ENCODE measurements around the gene TRPC4.
A peak's percentile ranks its signal among the peaks of the same experiment; 100 is the strongest.
"Not testable (repeated sequence)": the region's sequence is repeated elsewhere in the genome, so short reads cannot be mapped to it uniquely, and the experiment has no call there.

The TRPC4 gene

DNA sequence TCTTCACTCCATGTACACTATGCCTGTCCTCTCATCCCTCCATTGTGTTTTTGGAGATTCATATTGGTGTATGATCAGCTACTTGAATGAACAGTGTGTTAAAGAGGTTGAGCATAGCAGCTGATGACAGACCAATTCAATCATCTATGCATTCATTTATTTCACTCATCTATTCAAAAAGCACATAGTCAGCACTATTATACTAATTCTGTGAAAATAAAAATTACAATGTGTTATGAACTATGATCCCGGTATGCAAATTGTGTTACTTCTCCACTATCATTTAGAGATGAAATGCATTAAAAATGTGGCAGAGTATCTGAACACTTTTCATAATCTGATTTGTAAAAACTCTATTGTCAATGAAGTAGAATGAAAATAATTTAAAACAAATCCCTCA, 5.9 kb downstream of the TRPC4 start:
- DNase-seq (ENCODE audit: low read depth) = no peak
- no peak overlapping the region for H3K4me3 ChIP-seq (replicated peaks; ENCODE audit: low read depth, low read length)
- TF ChIP-seq, protein P1, sequence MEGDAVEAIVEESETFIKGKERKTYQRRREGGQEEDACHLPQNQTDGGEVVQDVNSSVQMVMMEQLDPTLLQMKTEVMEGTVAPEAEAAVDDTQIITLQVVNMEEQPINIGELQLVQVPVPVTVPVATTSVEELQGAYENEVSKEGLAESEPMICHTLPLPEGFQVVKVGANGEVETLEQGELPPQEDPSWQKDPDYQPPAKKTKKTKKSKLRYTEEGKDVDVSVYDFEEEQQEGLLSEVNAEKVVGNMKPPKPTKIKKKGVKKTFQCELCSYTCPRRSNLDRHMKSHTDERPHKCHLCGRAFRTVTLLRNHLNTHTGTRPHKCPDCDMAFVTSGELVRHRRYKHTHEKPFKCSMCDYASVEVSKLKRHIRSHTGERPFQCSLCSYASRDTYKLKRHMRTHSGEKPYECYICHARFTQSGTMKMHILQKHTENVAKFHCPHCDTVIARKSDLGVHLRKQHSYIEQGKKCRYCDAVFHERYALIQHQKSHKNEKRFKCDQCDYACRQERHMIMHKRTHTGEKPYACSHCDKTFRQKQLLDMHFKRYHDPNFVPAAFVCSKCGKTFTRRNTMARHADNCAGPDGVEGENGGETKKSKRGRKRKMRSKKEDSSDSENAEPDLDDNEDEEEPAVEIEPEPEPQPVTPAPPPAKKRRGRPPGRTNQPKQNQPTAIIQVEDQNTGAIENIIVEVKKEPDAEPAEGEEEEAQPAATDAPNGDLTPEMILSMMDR (IDR thresholded peaks at IDR 0.05; ENCODE audit: low read length, missing control alignments) = no peak

DNA sequence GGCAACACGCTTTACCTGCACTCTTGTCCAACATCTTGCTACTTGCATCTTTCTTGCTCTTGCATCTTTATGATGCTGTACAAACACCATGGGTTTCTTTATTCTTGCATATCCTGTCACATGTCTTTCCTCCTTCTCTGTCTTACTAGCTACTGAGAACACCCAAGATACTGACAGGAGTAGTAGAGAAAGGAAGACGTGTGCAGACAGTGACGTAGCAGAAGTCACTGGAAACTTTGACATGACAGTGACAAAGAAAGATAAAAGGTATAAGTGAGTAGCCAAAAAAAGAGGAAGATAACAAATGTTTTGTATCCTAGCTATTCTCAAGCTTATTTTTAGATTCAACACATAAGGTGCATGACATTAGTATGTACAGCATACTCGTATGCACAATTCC, 34.2 kb downstream of the TRPC4 start:
- TF ChIP-seq, protein P1 (IDR thresholded peaks at IDR 0.05; ENCODE audit: low read length, missing control alignments) = no peak
- no peak overlapping the region for H3K4me3 ChIP-seq (replicated peaks; ENCODE audit: low read depth, low read length)
- DNase-seq (ENCODE audit: low read depth) = no peak

DNA sequence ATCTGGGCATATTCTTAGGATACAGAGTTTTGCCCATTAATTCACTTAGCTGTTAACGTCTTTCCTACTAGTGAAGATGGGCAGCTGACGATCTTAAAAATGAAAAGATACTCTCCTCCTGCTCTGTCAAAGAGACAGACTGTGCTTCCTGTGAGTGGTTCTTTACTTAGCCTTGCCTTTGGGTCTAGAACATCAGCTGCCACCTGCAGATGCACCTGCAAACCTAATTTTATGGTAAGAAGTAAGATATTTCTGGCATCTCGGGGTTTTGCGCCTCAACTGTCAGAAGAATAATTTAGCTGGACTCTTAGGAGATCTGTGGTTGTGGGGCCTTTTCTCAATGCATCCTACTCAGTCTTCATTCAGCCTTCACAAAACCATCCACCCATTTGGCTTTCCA, 36.2 kb downstream of the TRPC4 start:
- TF ChIP-seq, protein P1 (IDR thresholded peaks at IDR 0.05; ENCODE audit: low read length, missing control alignments) = no peak
- no peak for DNase-seq (ENCODE audit: low read depth)
- H3K4me3 ChIP-seq (replicated peaks; ENCODE audit: low read depth, low read length) = no peak overlapping the region

DNA sequence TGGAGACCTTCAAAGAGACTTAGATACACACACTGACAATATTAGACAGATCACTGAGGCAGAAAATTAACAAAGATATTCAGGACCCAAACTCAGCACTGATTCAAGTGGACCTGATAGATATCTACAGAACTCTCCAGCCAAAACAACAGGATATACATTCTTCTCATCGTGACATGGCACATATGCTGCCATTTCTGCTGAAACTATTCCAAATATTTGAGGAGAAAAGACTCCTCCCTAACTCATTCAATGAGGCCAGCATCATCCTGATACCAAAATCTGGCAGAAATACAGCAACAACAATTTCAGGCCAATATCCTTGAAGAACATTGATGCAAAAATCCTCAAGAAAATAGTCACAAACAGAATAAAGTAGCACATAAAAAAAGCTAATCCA, 53.3 kb downstream of the TRPC4 start:
- TF ChIP-seq, protein P1 (IDR thresholded peaks at IDR 0.05; ENCODE audit: low read length, missing control alignments) = no peak
- peak; percentile 18 for DNase-seq (ENCODE audit: low read depth)
- H3K4me3 ChIP-seq (replicated peaks; ENCODE audit: low read depth, low read length) = no peak overlapping the region

DNA sequence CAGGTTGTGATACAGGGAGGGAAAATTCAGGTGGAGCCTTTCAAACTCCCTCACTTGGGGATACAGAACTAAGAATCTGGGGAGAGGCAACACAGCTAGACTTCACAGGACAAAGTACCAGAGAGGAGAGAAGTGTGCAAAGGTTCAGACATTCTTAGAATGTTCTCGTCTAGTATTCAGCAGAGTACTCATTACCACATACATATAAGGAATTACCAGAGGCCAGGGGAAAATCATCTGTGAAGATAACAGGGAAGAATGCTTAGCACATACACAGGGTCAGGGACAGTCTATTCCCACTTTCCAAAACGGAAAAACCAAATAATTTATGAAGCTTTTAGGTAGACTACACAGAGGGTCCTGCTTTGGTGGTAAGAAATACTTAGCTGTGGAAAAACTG, 58.1 kb downstream of the TRPC4 start:
- H3K4me3 ChIP-seq (replicated peaks; ENCODE audit: low read depth, low read length) = no peak overlapping the region
- TF ChIP-seq, protein P1 (IDR thresholded peaks at IDR 0.05; ENCODE audit: low read length, missing control alignments) = no peak
- peak; percentile 35 for DNase-seq (ENCODE audit: low read depth)

DNA sequence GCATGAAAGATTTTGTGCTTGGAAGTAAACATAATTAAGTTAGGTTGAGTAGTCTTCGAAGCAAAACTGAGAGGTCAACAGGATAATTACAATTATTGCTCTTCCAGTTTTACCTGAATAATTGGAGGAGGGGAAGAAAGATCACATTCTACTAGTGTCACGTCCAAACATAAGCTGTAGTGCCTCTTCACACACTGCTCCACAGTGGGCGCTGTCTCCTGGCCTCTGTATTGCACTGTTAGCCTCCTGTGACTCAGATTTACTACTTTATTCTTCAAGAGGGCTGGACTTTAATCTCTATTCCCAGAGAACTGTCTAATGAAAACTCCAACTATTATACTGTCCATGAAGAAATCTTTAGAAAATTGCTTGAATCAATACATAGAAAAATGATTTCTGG, 62.9 kb downstream of the TRPC4 start:
- no peak for DNase-seq (ENCODE audit: low read depth)
- H3K4me3 ChIP-seq (replicated peaks; ENCODE audit: low read depth, low read length) = no peak overlapping the region
- TF ChIP-seq, protein P1 (IDR thresholded peaks at IDR 0.05; ENCODE audit: low read length, missing control alignments) = no peak

DNA sequence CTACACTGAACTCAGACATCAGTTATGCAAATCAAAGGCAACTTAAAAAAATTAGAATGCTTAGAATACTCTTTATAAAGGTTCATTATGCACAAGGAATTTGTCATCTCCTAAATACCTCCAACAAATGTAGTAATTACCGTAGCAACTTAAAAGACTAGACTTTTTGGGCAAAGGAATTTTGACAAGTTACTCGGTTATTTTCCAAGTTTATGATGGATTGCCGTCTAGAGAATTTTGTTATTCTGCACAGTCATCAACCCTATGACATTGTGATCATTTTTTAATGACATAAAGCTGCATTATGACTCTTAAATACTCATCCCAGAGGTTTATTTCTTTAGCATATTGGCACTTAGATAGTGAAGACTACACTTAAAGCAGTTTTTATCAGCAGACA, 71.9 kb downstream of the TRPC4 start:
- H3K4me3 ChIP-seq (replicated peaks; ENCODE audit: low read depth, low read length) = no peak overlapping the region

DNA sequence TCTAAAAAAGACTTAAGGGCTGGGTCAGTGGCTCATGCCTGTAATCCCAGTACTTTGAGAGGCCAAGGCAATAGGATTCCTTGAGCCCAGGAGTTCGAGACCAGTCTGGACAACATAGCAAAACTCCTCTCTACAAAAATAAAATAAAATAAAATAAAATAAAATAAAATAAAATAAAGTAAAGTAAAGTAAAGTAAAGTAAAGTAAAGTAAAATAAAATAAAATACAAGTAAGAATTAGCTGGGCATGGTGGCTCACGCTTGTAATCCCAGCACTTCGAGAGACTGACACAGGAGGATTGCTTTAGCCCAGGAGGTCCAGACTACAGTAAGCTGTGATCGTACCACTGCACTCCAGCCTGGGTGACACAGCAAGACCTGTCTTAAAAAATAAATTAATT, 72.8 kb downstream of the TRPC4 start:
- DNase-seq (ENCODE audit: low read depth); H3K4me3 ChIP-seq (replicated peaks; ENCODE audit: low read depth, low read length): not testable (repeated sequence)

More for the DNA sequence above, 71.9 kb downstream of the TRPC4 start:
- peak; percentile 21 for DNase-seq (ENCODE audit: low read depth)
- TF ChIP-seq, protein P1 (IDR thresholded peaks at IDR 0.05; ENCODE audit: low read length, missing control alignments) = no peak

Measured in fibroblast of pulmonary artery (primary cell).